ENCODE data around the gene ERMARD. TPM values are rescaled to one million over a fixed set of nuclear protein-coding genes. Genes with fewer than 3 reads are reported as not detected.

Gene ERMARD
- total RNA-seq, 4 donors from 2014 or later, result 12.0 to 30.5 (median 25.2) TPM

DNA sequence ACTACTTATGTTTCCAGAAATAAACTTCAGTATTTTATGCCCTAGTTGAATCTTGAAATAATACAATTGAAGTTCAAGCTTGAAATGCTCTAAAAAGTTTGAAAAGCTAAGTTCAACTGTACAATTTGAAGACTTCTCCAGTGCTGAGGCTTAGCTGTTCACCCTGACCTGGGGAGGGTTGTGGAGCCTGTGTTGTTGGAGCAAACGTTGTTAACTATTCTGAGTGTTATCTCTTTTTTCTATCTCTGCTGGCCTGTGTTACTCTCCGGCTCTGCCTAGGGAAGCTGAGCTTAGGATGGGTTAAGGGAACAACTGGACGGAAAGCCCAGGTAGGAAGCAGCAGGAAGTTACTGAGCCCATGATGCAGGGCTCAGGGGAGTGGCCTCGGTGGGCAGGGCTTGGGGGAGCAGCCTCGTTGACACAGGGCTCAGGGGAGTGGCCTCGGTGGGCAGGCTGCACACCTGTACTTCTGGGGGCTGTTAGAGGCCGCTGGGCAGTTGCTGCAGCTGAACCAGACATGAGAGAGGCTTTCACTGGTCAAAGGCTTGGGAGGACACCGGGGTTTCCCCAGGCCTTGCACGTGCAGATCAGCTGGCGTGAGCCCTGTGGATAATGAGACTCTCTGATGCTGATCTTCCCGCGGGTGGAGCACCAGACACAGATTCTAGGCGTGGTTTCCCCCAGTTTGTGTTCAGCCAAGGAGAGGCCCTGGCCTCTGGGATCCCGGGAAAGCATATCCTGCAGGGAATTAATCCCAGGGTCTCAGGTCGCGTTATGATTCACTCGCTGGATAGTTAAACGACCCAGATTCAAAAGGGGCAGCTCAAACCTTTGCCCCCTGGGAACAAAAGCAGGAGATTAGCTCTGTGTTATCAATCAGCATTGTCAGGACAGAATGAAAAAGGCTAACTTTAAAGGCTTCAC is 58.9 kb downstream of the ERMARD start:
- intact Hi-C loops (cut with DNase I; ENCODE audit: low total_unique reads), result no loop called here
- WGBS, 2 donors, result 32 to 33% methylated on average over 18 of the region's 18 CpGs
- TF ChIP-seq POLR2A (IDR thresholded peaks at IDR 0.05) (no peak), CTCF (IDR thresholded peaks at IDR 0.05) (no peak)
- H3K4me3 ChIP-seq (ENCODE audit: low read depth, poor library complexity, severe bottlenecking), result no peak overlapping the region
- DNase-seq (ENCODE audit: low spot score in 2 of 2), result peak; percentile 14 to 79

DNA sequence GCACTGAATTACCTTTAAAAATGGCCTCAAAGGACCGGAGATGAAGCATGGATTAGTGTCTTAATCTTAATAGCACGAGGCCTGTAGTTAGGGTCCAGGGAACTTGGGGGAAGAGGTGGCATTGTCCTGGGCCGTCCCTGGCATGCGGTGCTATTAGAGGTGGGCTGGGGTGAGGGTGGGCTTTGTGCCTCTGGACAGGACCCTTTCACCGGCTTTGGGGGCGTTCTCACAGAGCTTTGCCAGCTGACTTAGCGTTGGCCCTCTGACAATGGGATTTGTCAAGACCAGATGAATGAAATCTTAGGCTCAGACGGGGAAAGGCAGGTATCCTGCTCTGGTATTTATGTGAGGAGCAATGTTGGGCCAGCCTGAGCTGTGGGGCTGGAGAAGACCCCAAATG is 59.6 kb downstream of the ERMARD start:
- intact Hi-C loops (cut with DNase I; ENCODE audit: low total_unique reads), result no loop called here
- 90 to 91% methylated on average over 8 of the region's 8 CpGs for WGBS, 2 donors
- no peak overlapping the region for H3K4me3 ChIP-seq (ENCODE audit: low read depth, poor library complexity, severe bottlenecking)
- DNase-seq (ENCODE audit: low spot score in 2 of 2), result peak; percentile 0 to 66
- TF ChIP-seq POLR2A (IDR thresholded peaks at IDR 0.05), result no peak
- TF ChIP-seq CTCF (IDR thresholded peaks at IDR 0.05), result no peak

GRCh38 chr6:169811521-169812256 is 60.3 kb downstream of the ERMARD start:
- no peak overlapping the region for H3K4me3 ChIP-seq (ENCODE audit: low read depth, poor library complexity, severe bottlenecking)
- TF ChIP-seq POLR2A (IDR thresholded peaks at IDR 0.05) (no peak), CTCF (IDR thresholded peaks at IDR 0.05) (no peak)
- peak in 1 of 2 donors; percentile 62 for DNase-seq (ENCODE audit: low spot score in 2 of 2)
- intact Hi-C loops (cut with DNase I; ENCODE audit: low total_unique reads), result no loop called here
- 90 to 94% methylated on average over 14 to 18 of the region's 18 CpGs for WGBS, 2 donors

DNA sequence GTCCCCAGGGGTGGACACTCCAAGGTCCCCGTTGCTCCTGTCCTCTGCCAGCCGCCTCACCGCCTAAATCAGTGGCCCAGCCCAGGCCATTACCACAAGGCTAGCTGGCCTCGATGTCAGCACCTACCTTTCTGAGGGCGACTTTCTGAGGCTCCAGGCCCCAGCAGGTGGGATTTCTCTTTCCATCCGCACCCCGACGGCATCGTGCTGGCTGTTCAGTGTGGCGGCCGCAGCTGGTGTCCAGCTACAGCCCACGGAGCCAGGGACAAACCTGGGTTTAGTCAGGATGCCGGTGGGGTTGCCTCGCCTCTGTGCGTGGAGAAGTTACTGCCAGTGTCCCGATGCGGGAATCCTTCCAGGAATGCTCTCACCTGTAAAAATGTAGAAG is 60.8 kb downstream of the ERMARD start:
- TF ChIP-seq POLR2A (IDR thresholded peaks at IDR 0.05), result no peak
- no peak for TF ChIP-seq CTCF (IDR thresholded peaks at IDR 0.05)
- 92 to 94% methylated on average over 17 of the region's 17 CpGs for WGBS, 2 donors
- H3K4me3 ChIP-seq (ENCODE audit: low read depth, poor library complexity, severe bottlenecking), result no peak overlapping the region
- peak in 1 of 2 donors; percentile 74 for DNase-seq (ENCODE audit: low spot score in 2 of 2)
- intact Hi-C loops (cut with DNase I; ENCODE audit: low total_unique reads), result no loop called here

GRCh38 chr6:169813969-169814368 is 62.5 kb downstream of the ERMARD start:
- WGBS, 2 donors, result 90 to 94% methylated on average over 9 to 11 of the region's 11 CpGs
- intact Hi-C loops (cut with DNase I; ENCODE audit: low total_unique reads), result no loop called here
- no peak overlapping the region for H3K4me3 ChIP-seq (ENCODE audit: low read depth, poor library complexity, severe bottlenecking)
- TF ChIP-seq POLR2A (IDR thresholded peaks at IDR 0.05), result no peak
- no peak for TF ChIP-seq CTCF (IDR thresholded peaks at IDR 0.05)
- DNase-seq (ENCODE audit: low spot score in 2 of 2), result no peak

Data from lower leg skin (tissue), 4 donors.